Measurements from ENCODE around the gene DSTN.

- TF ChIP-seq PATZ1 (CRISPR knock-in tag; IDR thresholded peaks at IDR 0.05; ENCODE audit: borderline replicate concordance): no peak
- no peak for TF ChIP-seq ISL1 (CRISPR knock-in tag; IDR thresholded peaks at IDR 0.05)
- TF ChIP-seq RARB (CRISPR knock-in tag; IDR thresholded peaks at IDR 0.05): no peak
- TF ChIP-seq CREB5 (CRISPR knock-in tag; IDR thresholded peaks at IDR 0.05; ENCODE audit: low read depth): no peak
- no peak for TF ChIP-seq ZFP3 (CRISPR knock-in tag; IDR thresholded peaks at IDR 0.05)
Measured at GRCh38 chr20:17627101-17627955, 57.5 kb downstream of the DSTN start.
